ENCODE data around the gene INO80C.

Gene INO80C

DNA sequence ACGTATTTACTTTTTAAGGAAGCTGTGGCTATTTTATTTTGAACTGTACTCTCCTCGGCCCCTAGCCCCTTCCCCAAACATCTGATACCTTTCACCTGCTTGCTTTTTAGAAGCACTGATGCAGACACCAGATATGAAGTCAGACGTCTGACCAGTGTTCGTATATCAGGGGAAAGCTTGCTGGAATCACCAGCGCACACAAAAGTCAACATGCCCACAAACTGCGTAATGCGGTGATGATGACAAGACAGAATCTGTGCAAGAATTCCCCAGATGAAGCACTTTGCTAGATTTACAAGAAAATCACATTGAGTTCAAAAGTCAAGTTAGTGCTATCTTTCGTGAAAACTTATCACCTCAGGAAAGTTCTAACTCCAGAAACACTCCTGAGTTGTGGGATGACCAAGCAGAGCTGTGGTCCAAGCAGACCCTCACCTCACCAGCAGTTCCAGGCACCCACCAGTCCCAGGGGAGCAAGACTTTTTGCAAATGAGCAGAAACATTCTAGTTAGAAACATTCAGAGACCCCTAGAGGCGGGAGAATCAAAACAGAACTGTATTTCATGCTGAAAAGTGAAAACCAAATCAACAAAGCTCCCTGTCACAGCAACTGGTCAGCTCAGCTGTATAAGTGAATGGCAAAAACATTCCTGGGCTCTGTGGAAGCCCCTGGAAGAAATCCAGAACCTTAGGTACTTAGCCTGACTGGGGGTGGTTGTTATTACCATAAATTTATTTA lies 55.7 kb downstream of the INO80C start:
- H3K9ac ChIP-seq: no peak overlapping the region
- no peak overlapping the region for H3K4me2 ChIP-seq (ENCODE audit: low read length)
- TF ChIP-seq, protein P1, sequence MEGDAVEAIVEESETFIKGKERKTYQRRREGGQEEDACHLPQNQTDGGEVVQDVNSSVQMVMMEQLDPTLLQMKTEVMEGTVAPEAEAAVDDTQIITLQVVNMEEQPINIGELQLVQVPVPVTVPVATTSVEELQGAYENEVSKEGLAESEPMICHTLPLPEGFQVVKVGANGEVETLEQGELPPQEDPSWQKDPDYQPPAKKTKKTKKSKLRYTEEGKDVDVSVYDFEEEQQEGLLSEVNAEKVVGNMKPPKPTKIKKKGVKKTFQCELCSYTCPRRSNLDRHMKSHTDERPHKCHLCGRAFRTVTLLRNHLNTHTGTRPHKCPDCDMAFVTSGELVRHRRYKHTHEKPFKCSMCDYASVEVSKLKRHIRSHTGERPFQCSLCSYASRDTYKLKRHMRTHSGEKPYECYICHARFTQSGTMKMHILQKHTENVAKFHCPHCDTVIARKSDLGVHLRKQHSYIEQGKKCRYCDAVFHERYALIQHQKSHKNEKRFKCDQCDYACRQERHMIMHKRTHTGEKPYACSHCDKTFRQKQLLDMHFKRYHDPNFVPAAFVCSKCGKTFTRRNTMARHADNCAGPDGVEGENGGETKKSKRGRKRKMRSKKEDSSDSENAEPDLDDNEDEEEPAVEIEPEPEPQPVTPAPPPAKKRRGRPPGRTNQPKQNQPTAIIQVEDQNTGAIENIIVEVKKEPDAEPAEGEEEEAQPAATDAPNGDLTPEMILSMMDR (IDR thresholded peaks at IDR 0.05): no peak
- no peaks in the 10 kb centered on the region for H3K9me3 ChIP-seq (ENCODE audit: control insufficient read depth, low read length)
- H3K79me2 ChIP-seq: no peaks in the 10 kb centered on the region
- no peak overlapping the region for H3K4me3 ChIP-seq (ENCODE audit: low read depth, low read length)
- H2AFZ ChIP-seq: no peak overlapping the region
- H3K27ac ChIP-seq: no peak overlapping the region
- no peaks in the 10 kb centered on the region for H3K27me3 ChIP-seq (ENCODE audit: control insufficient read depth, insufficient read depth, low read length)
- no peaks in the 10 kb centered on the region for H3K4me1 ChIP-seq
- H3K36me3 ChIP-seq (ENCODE audit: control insufficient read depth, insufficient read depth, low read length): no peaks in the 10 kb centered on the region

DNA sequence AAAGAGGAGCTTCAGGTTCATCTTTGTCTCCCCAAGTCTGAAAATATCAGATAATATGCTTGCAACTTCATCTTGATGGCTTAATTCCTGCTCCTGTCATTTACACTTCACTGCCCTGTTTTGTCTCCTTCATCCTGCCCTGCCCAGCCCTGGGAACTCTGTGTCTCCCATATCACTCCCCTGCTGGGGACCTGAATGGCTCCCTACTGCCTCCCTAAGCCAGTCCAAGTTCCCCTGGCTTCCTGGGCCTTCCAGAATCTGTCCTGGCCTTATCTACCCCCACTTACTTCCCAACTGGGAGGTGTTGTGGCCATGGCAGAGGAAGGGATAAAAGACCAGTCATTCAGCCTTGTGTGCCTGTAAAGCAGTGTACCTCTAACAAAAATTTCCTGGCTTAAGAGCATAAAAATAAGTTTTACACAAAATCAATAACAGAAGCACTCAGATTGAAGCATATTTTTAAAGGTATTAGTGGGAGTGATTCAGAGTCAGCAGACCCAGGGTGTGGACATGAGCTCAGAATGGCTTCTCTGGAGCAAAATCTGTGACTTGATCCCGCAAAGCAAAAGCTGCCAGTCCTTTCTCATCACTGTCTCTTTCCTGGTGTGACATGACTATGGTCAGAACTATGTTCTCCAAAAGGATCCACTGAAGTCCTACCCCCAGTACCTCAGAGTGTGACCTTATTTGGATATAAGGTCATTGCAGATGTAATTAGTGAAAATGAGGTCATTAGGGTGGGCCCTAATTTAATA lies 59.1 kb downstream of the INO80C start:
- Histone ChIP-seq H3K9ac (no peak overlapping the region), H3K4me3 (ENCODE audit: low read depth, low read length) (no peak overlapping the region), H3K36me3 (ENCODE audit: control insufficient read depth, insufficient read depth, low read length) (no peaks in the 10 kb centered on the region), H3K4me1 (no peaks in the 10 kb centered on the region), H3K79me2 (no peaks in the 10 kb centered on the region), H3K9me3 (ENCODE audit: control insufficient read depth, low read length) (peaks cover 3% of the 10 kb centered on the region), H2AFZ (no peak overlapping the region), H3K27ac (no peak overlapping the region), H3K4me2 (ENCODE audit: low read length) (no peak overlapping the region), H3K27me3 (ENCODE audit: control insufficient read depth, insufficient read depth, low read length) (no peaks in the 10 kb centered on the region)
- TF ChIP-seq, protein P1 (IDR thresholded peaks at IDR 0.05): no peak

DNA sequence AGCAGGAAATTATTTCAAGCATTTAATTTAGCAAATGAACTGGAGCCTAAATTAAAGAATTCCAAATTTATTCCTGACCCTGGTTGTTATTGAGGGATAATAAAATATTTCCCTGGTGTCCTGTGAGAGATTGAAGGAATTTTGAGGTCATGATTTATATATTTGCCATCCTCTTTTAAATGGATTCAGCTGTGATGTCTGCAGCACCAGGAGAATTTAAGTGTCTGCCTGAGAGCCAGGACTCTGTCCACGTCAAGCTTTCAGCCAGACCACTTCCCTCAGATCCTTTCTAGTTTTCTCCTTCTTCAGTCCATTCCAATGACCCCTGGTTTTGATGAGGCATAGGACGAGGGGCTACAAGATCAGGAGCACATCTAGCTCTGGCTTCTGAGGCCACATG lies 59.9 kb downstream of the INO80C start:
- no peak overlapping the region for H3K27ac ChIP-seq
- no peak overlapping the region for H3K4me2 ChIP-seq (ENCODE audit: low read length)
- no peaks in the 10 kb centered on the region for H3K27me3 ChIP-seq (ENCODE audit: control insufficient read depth, insufficient read depth, low read length)
- peaks cover 3% of the 10 kb centered on the region for H3K9me3 ChIP-seq (ENCODE audit: control insufficient read depth, low read length)
- no peaks in the 10 kb centered on the region for H3K36me3 ChIP-seq (ENCODE audit: control insufficient read depth, insufficient read depth, low read length)
- no peak overlapping the region for H3K4me3 ChIP-seq (ENCODE audit: low read depth, low read length)
- H3K4me1 ChIP-seq: no peaks in the 10 kb centered on the region
- no peak overlapping the region for H3K9ac ChIP-seq
- H2AFZ ChIP-seq: no peak overlapping the region
- no peaks in the 10 kb centered on the region for H3K79me2 ChIP-seq
- TF ChIP-seq, protein P1 (IDR thresholded peaks at IDR 0.05): no peak

DNA sequence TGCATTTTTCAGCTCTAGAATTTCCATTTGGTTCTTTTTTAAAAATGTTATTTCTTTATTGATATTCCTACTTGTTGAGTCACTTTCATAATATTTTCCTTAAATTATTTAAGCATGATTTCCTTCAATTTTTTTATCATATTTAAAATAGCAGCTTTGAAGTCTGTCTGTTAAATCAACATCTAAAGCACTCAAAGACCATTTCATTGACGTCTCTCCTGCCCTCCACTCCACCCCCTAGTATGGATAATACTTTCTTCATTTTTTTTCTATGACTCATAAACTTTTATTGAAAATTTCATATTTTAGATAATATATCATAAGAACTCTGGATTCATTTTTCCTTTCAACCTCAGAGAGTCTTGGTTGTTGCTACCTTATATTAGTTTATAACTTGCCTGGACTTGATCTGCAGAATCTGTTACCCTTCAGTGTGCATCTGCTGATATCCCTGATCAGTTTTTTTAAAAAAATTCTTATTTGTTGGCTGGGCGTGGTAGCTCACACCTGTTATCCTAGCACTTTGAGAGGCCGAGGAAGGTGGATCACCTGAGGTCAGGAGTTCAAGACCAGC lies 61.6 kb downstream of the INO80C start:
- Histone ChIP-seq H3K4me3 (ENCODE audit: low read depth, low read length) (no peak overlapping the region), H3K27ac (no peak overlapping the region), H3K4me2 (ENCODE audit: low read length) (no peak overlapping the region), H3K27me3 (ENCODE audit: control insufficient read depth, insufficient read depth, low read length) (no peaks in the 10 kb centered on the region), H3K36me3 (ENCODE audit: control insufficient read depth, insufficient read depth, low read length) (no peaks in the 10 kb centered on the region), H3K9me3 (ENCODE audit: control insufficient read depth, low read length) (peaks cover 3% of the 10 kb centered on the region), H3K9ac (no peak overlapping the region), H2AFZ (no peak overlapping the region), H3K79me2 (no peaks in the 10 kb centered on the region), H3K4me1 (no peaks in the 10 kb centered on the region)
- TF ChIP-seq, protein P1 (IDR thresholded peaks at IDR 0.05): no peak

Measured in parathyroid adenoma (tissue), 2 donors.